HG02981 (cell line): ENCODE data around the gene SH3PXD2A.
"Not testable (repeated sequence)": the region's sequence is repeated elsewhere in the genome, so short reads cannot be mapped to it uniquely, and the experiment has no call there.

Source experiments
- ATAC-seq: cut with Tn5 transposase; IDR thresholded peaks from one replicate; pipeline ENCODE4 v1.9.1; 2021; ENCODE audit warnings: mild to moderate bottlenecking, moderate library complexity; ENCODE audit not compliant: unreplicated experiment

SH3PXD2A gene

GRCh38 chr10:103731026-103731425 is 124.3 kb downstream of the SH3PXD2A start:
- ATAC-seq = not testable (repeated sequence)

GRCh38 chr10:103729851-103730250 is 125.5 kb downstream of the SH3PXD2A start:
- ATAC-seq = no peak

GRCh38 chr10:103727991-103728689 is 127.2 kb downstream of the SH3PXD2A start:
- ATAC-seq = no peak

GRCh38 chr10:103727546-103727963 is 127.8 kb downstream of the SH3PXD2A start:
- no peak for ATAC-seq

GRCh38 chr10:103726637-103727036 is 128.7 kb downstream of the SH3PXD2A start:
- no peak for ATAC-seq

- ATAC-seq = no peak
Observed at GRCh38 chr10:103725242-103725641, 130.1 kb downstream of the SH3PXD2A start.

- no peak for ATAC-seq
Observed at GRCh38 chr10:103724771-103725170, 130.6 kb downstream of the SH3PXD2A start.

- no peak for ATAC-seq
Observed at GRCh38 chr10:103724074-103724473, 131.3 kb downstream of the SH3PXD2A start.

- no peak for ATAC-seq
Observed at GRCh38 chr10:103723557-103723956, 131.8 kb downstream of the SH3PXD2A start.

- no peak for ATAC-seq
Observed at GRCh38 chr10:103722632-103723031, 132.7 kb downstream of the SH3PXD2A start.

GRCh38 chr10:103720964-103721335 is 134.4 kb downstream of the SH3PXD2A start:
- ATAC-seq = no peak

GRCh38 chr10:103720328-103720963 is 134.9 kb downstream of the SH3PXD2A start:
- ATAC-seq = no peak

GRCh38 chr10:103719036-103719435 is 136.3 kb downstream of the SH3PXD2A start:
- ATAC-seq = no peak

GRCh38 chr10:103718247-103718620 is 137.1 kb downstream of the SH3PXD2A start:
- no peak for ATAC-seq

- no peak for ATAC-seq
Observed at GRCh38 chr10:103717341-103718246, 137.8 kb downstream of the SH3PXD2A start.

- ATAC-seq = no peak
Observed at GRCh38 chr10:103716206-103717160, 138.9 kb downstream of the SH3PXD2A start.

- ATAC-seq = no peak
Observed at GRCh38 chr10:103715430-103715829, 139.9 kb downstream of the SH3PXD2A start.

- no peak for ATAC-seq
Observed at GRCh38 chr10:103714232-103714891, 141.0 kb downstream of the SH3PXD2A start.

GRCh38 chr10:103713676-103714075 is 141.7 kb downstream of the SH3PXD2A start:
- ATAC-seq = no peak
